MM.1S (cell line): ENCODE results near the gene TIMM13.
A peak's percentile ranks its signal among the peaks of the same experiment; 100 is the strongest.

Experiments
- DNase-seq: peaks from one replicate; pipeline ENCODE4 v3.0.0-alpha.2; 2015
- H2AFZ ChIP-seq: fragments of 300-600 bp; sonication (generic); 2 replicates; pipeline ENCODE4 v1.6.0; 2016; ENCODE audit warnings: antibody characterized with exemption, low read length
- H3F3A ChIP-seq: fragments of 300-600 bp; sonication (generic); 2 replicates; pipeline ENCODE4 v1.6.1; 2016; ENCODE audit warnings: mild to moderate bottlenecking, antibody characterized with exemption, low read length, moderate library complexity, mixed read lengths; ENCODE audit not compliant: insufficient read depth
- H3K27ac ChIP-seq: fragments of 300-600 bp; sonication (generic); 2 replicates; pipeline ENCODE4 v1.5.1; 2016; ENCODE audit warnings: mild to moderate bottlenecking, low read length
- H3K27me3 ChIP-seq: fragments of 300-600 bp; sonication (generic); replicated peaks from 2 replicates; pipeline ENCODE4 v1.6.0; 2016; ENCODE audit warnings: low read length; ENCODE audit not compliant: insufficient read depth
- H3K36me3 ChIP-seq: fragments of 300-600 bp; sonication (generic); replicated peaks from 2 replicates; pipeline ENCODE4 v1.6.1; 2016; ENCODE audit warnings: mild to moderate bottlenecking, low read length, mixed read lengths; ENCODE audit not compliant: insufficient read depth
- H3K4me1 ChIP-seq: fragments of 300-600 bp; sonication (generic); 2 replicates; pipeline ENCODE4 v1.6.1; 2016; ENCODE audit warnings: low read length, mixed read lengths
- H3K4me2 ChIP-seq: fragments of 300-600 bp; sonication (generic); 2 replicates; pipeline ENCODE4 v1.6.0; 2016; ENCODE audit warnings: low read depth, low read length
- H3K4me3 ChIP-seq: fragments of 300-600 bp; sonication (generic); 2 replicates; pipeline ENCODE4 v1.5.1; 2016; ENCODE audit warnings: low read length, mixed read lengths
- H3K79me2 ChIP-seq: fragments of 300-600 bp; sonication (generic); 2 replicates; pipeline ENCODE4 v1.6.1; 2016; ENCODE audit warnings: mixed run types, low read length, mixed read lengths
- H3K9ac ChIP-seq: fragments of 300-600 bp; sonication (generic); 2 replicates; pipeline ENCODE4 v1.6.1; 2016; ENCODE audit warnings: low read length, mixed read lengths
- H3K9me2 ChIP-seq: fragments of 300-600 bp; sonication (generic); replicated peaks from 2 replicates; pipeline ENCODE4 v1.6.1; 2016; ENCODE audit warnings: mild to moderate bottlenecking, low read length, mixed read lengths; ENCODE audit not compliant: insufficient read depth
- H3K9me3 ChIP-seq: fragments of 300-600 bp; sonication (generic); replicated peaks from 2 replicates; pipeline ENCODE4 v1.6.1; 2016; ENCODE audit warnings: mild to moderate bottlenecking, low read length, mixed read lengths; ENCODE audit not compliant: insufficient read depth
- H4K20me1 ChIP-seq: fragments of 300-600 bp; sonication (generic); 2 replicates; pipeline ENCODE4 v1.6.1; 2016; ENCODE audit warnings: mild to moderate bottlenecking, low read length, moderate library complexity, mixed read lengths; ENCODE audit not compliant: insufficient read depth
- CTCF ChIP-seq: fragments of 300-600 bp; sonication (generic); IDR thresholded peaks from 2 replicates; pipeline ENCODE4 v1.5.1; 2016; ENCODE audit warnings: antibody characterized with exemption, low read length, mixed read lengths
- EZH2 ChIP-seq: fragments of 300-600 bp; sonication (generic); optimal IDR thresholded peaks from 2 replicates; pipeline ENCODE3; 2017; ENCODE audit warnings: low read depth, mild to moderate bottlenecking, antibody characterized with exemption, low read length, mixed read lengths
- EZH2phosphoT487 ChIP-seq: fragments of 300-600 bp; sonication (generic); IDR thresholded peaks from 2 replicates; pipeline ENCODE4 v1.6.1; 2018; ENCODE audit warnings: antibody characterized with exemption, low read length

Gene TIMM13

GRCh38 chr19:2458054-2458453 is 30.7 kb upstream of the TIMM13 start:
- DNase-seq = no peak
- H3K9me3 ChIP-seq = no peaks in the 10 kb centered on the region

GRCh38 chr19:2457394-2458037 is 30.1 kb upstream of the TIMM13 start:
- TF ChIP-seq CTCF (no peak), EZH2 (no peak), EZH2phosphoT487 (no peak)
- peak overlapping the region; percentile 44; the same call in 1 of the 2 replicates for H3K9ac ChIP-seq
- H3K27me3 ChIP-seq = no peaks in the 10 kb centered on the region
- peaks cover 12% of the 10 kb centered on the region; the same call in 1 of the 2 replicates for H3K4me1 ChIP-seq
- peak overlapping the region; percentile 55; the same call in 1 of the 2 replicates for H3K27ac ChIP-seq
- peaks cover 46% of the 10 kb centered on the region for H3K79me2 ChIP-seq
- peaks cover 20% of the 10 kb centered on the region for H4K20me1 ChIP-seq
- peak overlapping the region; percentile 45 for H3K4me3 ChIP-seq
- no peak for DNase-seq
- H3K9me2 ChIP-seq = no peaks in the 10 kb centered on the region
- H3K9me3 ChIP-seq = no peaks in the 10 kb centered on the region
- peak overlapping the region; percentile 84 for H2AFZ ChIP-seq
- peak overlapping the region; percentile 75; the same call in 1 of the 2 replicates for H3K4me2 ChIP-seq
- H3F3A ChIP-seq = peaks cover 15% of the 10 kb centered on the region; the same call in 1 of the 2 replicates
- no peaks in the 10 kb centered on the region for H3K36me3 ChIP-seq

More at GRCh38 chr19:2458054-2458453, 30.7 kb upstream of the TIMM13 start:
- no peaks in the 10 kb centered on the region for H3K27me3 ChIP-seq
- no peak overlapping the region for H3K4me3 ChIP-seq
- H3F3A ChIP-seq = peaks cover 20% of the 10 kb centered on the region
- peaks cover 41% of the 10 kb centered on the region for H3K79me2 ChIP-seq
- no peak overlapping the region for H3K27ac ChIP-seq
- no peaks in the 10 kb centered on the region for H3K36me3 ChIP-seq
- H4K20me1 ChIP-seq = peaks cover 20% of the 10 kb centered on the region
- H3K9ac ChIP-seq = no peak overlapping the region
- no peak overlapping the region for H3K4me2 ChIP-seq
- TF ChIP-seq CTCF (no peak), EZH2 (no peak), EZH2phosphoT487 (no peak)
- peaks cover 12% of the 10 kb centered on the region; the same call in 1 of the 2 replicates for H3K4me1 ChIP-seq
- no peak overlapping the region for H2AFZ ChIP-seq
- no peaks in the 10 kb centered on the region for H3K9me2 ChIP-seq

- H3K9ac ChIP-seq = peak overlapping the region; percentile 98
- H3K27me3 ChIP-seq = no peaks in the 10 kb centered on the region
- H3K9me3 ChIP-seq = no peaks in the 10 kb centered on the region
- H3F3A ChIP-seq = peaks cover 8% of the 10 kb centered on the region; the same call in 1 of the 2 replicates
- H3K4me3 ChIP-seq = peak overlapping the region; percentile 98
- H3K9me2 ChIP-seq = no peaks in the 10 kb centered on the region
- H2AFZ ChIP-seq = peak overlapping the region; percentile 6; the same call in 1 of the 2 replicates
- H3K27ac ChIP-seq = peak overlapping the region; percentile 39; the same call in 1 of the 2 replicates
- peak overlapping the region; percentile 87 for H3K4me2 ChIP-seq
- peaks cover 61% of the 10 kb centered on the region for H3K79me2 ChIP-seq
- H3K36me3 ChIP-seq = no peaks in the 10 kb centered on the region
- TF ChIP-seq CTCF = no peak
- TF ChIP-seq EZH2 = no peak
- TF ChIP-seq EZH2phosphoT487 = no peak
- H3K4me1 ChIP-seq = peaks cover 8% of the 10 kb centered on the region; the same call in 1 of the 2 replicates
- H4K20me1 ChIP-seq = peaks cover 20% of the 10 kb centered on the region
- peak; percentile 62 for DNase-seq
Observed at GRCh38 chr19:2455851-2456570, 28.6 kb upstream of the TIMM13 start.
